NT2/D1 (cell line): ENCODE measurements around the gene SNCAIP.

Experiments used
- SUZ12 ChIP-seq: IDR thresholded peaks from 2 replicates; pipeline ENCODE4 v1.6.1; 2011; ENCODE audit not compliant: insufficient read length, insufficient read depth; ENCODE audit errors: extremely low read depth
- ZNF274 ChIP-seq: IDR thresholded peaks from 2 replicates; pipeline ENCODE4 v1.6.1; 2011; ENCODE audit warnings: mild to moderate bottlenecking, low read depth, low read length

GRCh38 chr5:122351416-122352157 lies 39.5 kb downstream of the SNCAIP start:
- TF ChIP-seq SUZ12: no peak
- no peak for TF ChIP-seq ZNF274
